Prostate gland (tissue), 2 donors: ENCODE measurements around the gene POLR3B.

ENCODE experiments used
- POLR2A ChIP-seq: fragments of 450-650 bp; IDR thresholded peaks from one replicate; pipeline ENCODE4 v1.6.1; 2016; ENCODE audit warnings: antibody characterized with exemption, mild to moderate bottlenecking
- TF ChIP-seq, protein P1 (sequence below), 4 experiments: fragments of 200-600 bp in 2 of 4; fragments of 450-650 bp in 2 of 4; sonication (generic) in 2 of 4; IDR thresholded peaks; 1 replicate in 3 of 4; 2 replicates in 1 of 4; pipeline ENCODE4 v1.5.1; 2016 to 2019; ENCODE audit warnings: antibody characterized with exemption in 4 of 4, mild to moderate bottlenecking in 2 of 4, moderate library complexity in 2 of 4

DNA sequence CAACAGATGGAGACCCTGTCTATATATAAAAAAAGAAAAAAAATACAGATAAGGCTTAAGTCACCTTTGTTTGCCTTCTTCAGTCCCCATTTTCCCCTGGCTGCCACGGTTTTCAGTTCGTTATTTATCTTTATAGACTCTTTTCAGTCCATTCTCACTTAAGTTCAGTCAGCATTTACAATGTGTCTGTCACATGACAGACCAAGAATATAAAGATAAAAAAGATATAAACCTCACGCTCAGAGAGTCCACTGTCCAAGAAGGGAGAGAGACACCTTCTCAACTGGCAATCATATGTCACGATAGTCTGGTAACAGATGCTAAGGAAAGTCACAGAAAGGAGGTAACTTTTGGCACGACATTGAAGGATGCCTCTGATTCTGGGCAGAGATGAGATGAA lies 13.4 kb upstream of the POLR3B start:
- TF ChIP-seq, protein P1, sequence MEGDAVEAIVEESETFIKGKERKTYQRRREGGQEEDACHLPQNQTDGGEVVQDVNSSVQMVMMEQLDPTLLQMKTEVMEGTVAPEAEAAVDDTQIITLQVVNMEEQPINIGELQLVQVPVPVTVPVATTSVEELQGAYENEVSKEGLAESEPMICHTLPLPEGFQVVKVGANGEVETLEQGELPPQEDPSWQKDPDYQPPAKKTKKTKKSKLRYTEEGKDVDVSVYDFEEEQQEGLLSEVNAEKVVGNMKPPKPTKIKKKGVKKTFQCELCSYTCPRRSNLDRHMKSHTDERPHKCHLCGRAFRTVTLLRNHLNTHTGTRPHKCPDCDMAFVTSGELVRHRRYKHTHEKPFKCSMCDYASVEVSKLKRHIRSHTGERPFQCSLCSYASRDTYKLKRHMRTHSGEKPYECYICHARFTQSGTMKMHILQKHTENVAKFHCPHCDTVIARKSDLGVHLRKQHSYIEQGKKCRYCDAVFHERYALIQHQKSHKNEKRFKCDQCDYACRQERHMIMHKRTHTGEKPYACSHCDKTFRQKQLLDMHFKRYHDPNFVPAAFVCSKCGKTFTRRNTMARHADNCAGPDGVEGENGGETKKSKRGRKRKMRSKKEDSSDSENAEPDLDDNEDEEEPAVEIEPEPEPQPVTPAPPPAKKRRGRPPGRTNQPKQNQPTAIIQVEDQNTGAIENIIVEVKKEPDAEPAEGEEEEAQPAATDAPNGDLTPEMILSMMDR (IDR thresholded peaks at IDR 0.05) = no peak
- no peak for TF ChIP-seq POLR2A
